Gastrocnemius medialis (tissue), 4 donors: ENCODE measurements around the gene BCL7A. TPM values are rescaled to one million over a fixed set of nuclear protein-coding genes. Genes with fewer than 3 reads are reported as not detected.

Experiments
- ATAC-seq, 2 donors: fragments of 150-250 bp; one replicate each; pipeline ENCODE4 v1.9.1; 2016
- DNase-seq, 2 donors: peaks; one replicate each; pipeline ENCODE4 v3.0.0-alpha.2; 2019
- H3K27ac ChIP-seq, 4 donors: fragments of 200-600 bp; sonication (generic); 1 replicate in 1 of 4; 2 replicates in 3 of 4; pipeline ENCODE4 v1.5.1; 2016 to 2018; ENCODE audit warnings: mild to moderate bottlenecking in 2 of 4, moderate library complexity in 1 of 4
- H3K27me3 ChIP-seq, 3 donors: fragments of 200-600 bp; sonication (generic) in 2 of 3; 1 replicate in 1 of 3; 2 replicates in 2 of 3; pipeline versions ENCODE4 v1.5.1 to v1.6.0; 2016 to 2019; ENCODE audit warnings: mild to moderate bottlenecking in 1 of 3, moderate library complexity in 1 of 3
- H3K36me3 ChIP-seq, 2 donors: fragments of 200-600 bp; sonication (generic) in 1 of 2; one replicate each; pipeline ENCODE4 v1.5.1; 2017 to 2018
- H3K4me1 ChIP-seq, 2 donors: fragments of 200-600 bp; sonication (generic) in 1 of 2; one replicate each; pipeline ENCODE4 v1.5.1; 2016 to 2017; ENCODE audit warnings: mild to moderate bottlenecking in 2 of 2
- H3K4me3 ChIP-seq, 4 donors: fragments of 200-600 bp; sonication (generic) in 3 of 4; 1 replicate in 1 of 4; 2 replicates in 3 of 4; pipeline ENCODE4 v1.5.1; 2016 to 2019; ENCODE audit warnings: mild to moderate bottlenecking in 2 of 4
- H3K9me3 ChIP-seq, 3 donors: fragments of 200-600 bp; sonication (generic) in 2 of 3; 1 replicate in 1 of 3; 2 replicates in 2 of 3; pipeline ENCODE4 v1.5.1; 2016 to 2019
- POLR2A ChIP-seq, 2 donors: fragments of 450-650 bp; IDR thresholded peaks; one replicate each; pipeline ENCODE4 v1.6.1; 2017; ENCODE audit warnings: antibody characterized with exemption in 2 of 2, mild to moderate bottlenecking in 2 of 2, moderate library complexity in 2 of 2
- in situ Hi-C, 4 donors: fragments of 200-750 bp; cut with MboI; loops; one replicate each; pipeline versions ENCODE4 v1.15.0 to v1.8.0; 2017; ENCODE audit warnings: low sequenced_read_pairs in 4 of 4
- intact Hi-C: fragments of 100-400 bp; cut with DNase I; formaldehyde crosslinking; loops from one replicate; pipeline ENCODE4 v1.15.1; 2023; ENCODE audit warnings: low total_unique reads
- total RNA-seq, 4 donors: library from RNA; depleted of rRNA; stranded (reverse); fragments of >200 nt; gene quantifications; one replicate each; pipeline versions ENCODE4 v1.1.0 to v1.2.3, GENCODE V29; 2016
- TF ChIP-seq, protein P1 (sequence below), 5 experiments: fragments of 450-650 bp in 3 of 5; fragments of 200-600 bp in 2 of 5; sonication (generic) in 2 of 5; IDR thresholded peaks in 4 of 5; conservative IDR thresholded peaks in 1 of 5; 1 replicate in 4 of 5; 2 replicates in 1 of 5; pipeline ENCODE4 v1.5.1; 2016 to 2019; ENCODE audit warnings: antibody characterized with exemption in 5 of 5, mild to moderate bottlenecking in 3 of 5, moderate library complexity in 3 of 5

The BCL7A gene
- total RNA-seq, 4 donors from 2014 or later, result 9.8 to 23.5 (median 13.7) TPM

- in situ Hi-C loops, result loop anchor here in 1 of 4 donors (10.0 kb wide), 1 partner anchor 145 kb away; no protein-coding TSS in a partner anchor
- H3K9me3 ChIP-seq, result no peaks in the 10 kb centered on the region
- H3K27me3 ChIP-seq, result no peaks in the 10 kb centered on the region
- H3K36me3 ChIP-seq, result peaks cover 0 to 12% of the 10 kb centered on the region in 2 donors
- peak overlapping the region in 3 of 4 donors; percentile 90 to 95 (median 94) for H3K27ac ChIP-seq
- DNase-seq, result no peak
- no peak for ATAC-seq
- TF ChIP-seq, protein P1, sequence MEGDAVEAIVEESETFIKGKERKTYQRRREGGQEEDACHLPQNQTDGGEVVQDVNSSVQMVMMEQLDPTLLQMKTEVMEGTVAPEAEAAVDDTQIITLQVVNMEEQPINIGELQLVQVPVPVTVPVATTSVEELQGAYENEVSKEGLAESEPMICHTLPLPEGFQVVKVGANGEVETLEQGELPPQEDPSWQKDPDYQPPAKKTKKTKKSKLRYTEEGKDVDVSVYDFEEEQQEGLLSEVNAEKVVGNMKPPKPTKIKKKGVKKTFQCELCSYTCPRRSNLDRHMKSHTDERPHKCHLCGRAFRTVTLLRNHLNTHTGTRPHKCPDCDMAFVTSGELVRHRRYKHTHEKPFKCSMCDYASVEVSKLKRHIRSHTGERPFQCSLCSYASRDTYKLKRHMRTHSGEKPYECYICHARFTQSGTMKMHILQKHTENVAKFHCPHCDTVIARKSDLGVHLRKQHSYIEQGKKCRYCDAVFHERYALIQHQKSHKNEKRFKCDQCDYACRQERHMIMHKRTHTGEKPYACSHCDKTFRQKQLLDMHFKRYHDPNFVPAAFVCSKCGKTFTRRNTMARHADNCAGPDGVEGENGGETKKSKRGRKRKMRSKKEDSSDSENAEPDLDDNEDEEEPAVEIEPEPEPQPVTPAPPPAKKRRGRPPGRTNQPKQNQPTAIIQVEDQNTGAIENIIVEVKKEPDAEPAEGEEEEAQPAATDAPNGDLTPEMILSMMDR (IDR thresholded peaks at IDR 0.05 in 4 of 5, conservative IDR thresholded peaks at IDR 0.05 in 1 of 5), result no peak
- TF ChIP-seq POLR2A (IDR thresholded peaks at IDR 0.05), result no peak
- no peak overlapping the region for H3K4me3 ChIP-seq
- peaks cover 22 to 26% of the 10 kb centered on the region in 2 donors for H3K4me1 ChIP-seq
- intact Hi-C loops, result loop anchor here (5.0 kb wide), 1 partner anchor 133 kb away; the partner anchor contains the start of gene CFAP251
Observed at GRCh38 chr12:122049827-122050226, 28.1 kb downstream of the BCL7A start.

DNA sequence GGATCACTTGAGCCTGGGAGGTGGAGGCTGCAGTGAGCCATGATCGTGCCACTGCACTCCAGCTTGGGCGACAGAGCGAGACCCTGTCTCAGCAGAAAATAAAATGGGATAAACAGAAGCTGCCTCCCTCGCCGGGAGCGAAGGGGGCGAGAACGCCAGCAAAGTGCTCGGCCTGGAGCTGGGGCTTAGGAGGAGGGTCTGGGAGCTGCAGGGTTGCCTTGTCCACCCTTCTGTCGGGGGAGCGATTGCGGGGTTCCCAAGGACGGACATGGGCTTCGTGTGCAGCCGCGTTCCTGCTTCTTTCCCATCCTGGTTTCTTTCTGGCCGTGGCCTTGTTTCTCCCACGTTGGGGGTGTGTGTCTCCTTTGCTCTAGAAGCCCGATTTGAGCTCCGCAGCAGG lies 29.0 kb downstream of the BCL7A start:
- ATAC-seq, result no peak
- intact Hi-C loops, result loop anchor here (5.0 kb wide), 1 partner anchor 133 kb away; the partner anchor contains the start of gene CFAP251
- TF ChIP-seq, protein P1 (IDR thresholded peaks at IDR 0.05 in 4 of 5, conservative IDR thresholded peaks at IDR 0.05 in 1 of 5), result no peak
- peaks cover 30 to 35% of the 10 kb centered on the region in 2 donors for H3K4me1 ChIP-seq
- peaks cover 0 to 12% of the 10 kb centered on the region in 2 donors for H3K36me3 ChIP-seq
- H3K9me3 ChIP-seq, result no peaks in the 10 kb centered on the region
- no peaks in the 10 kb centered on the region for H3K27me3 ChIP-seq
- no peak overlapping the region for H3K4me3 ChIP-seq
- in situ Hi-C loops, result no loop called here
- peak overlapping the region; percentile 77 to 95 (median 92) for H3K27ac ChIP-seq
- DNase-seq, result no peak

- DNase-seq (peak; percentile 85 to 89), ATAC-seq (peak; percentile 87 to 89)
- Histone ChIP-seq H3K27ac (peak overlapping the region; percentile 77 to 95 (median 92)), H3K27me3 (no peaks in the 10 kb centered on the region), H3K4me3 (peak overlapping the region in 2 of 4 donors; percentile 13 to 36), H3K36me3 (peaks cover 0 to 11% of the 10 kb centered on the region in 2 donors), H3K4me1 (peaks cover 32 to 38% of the 10 kb centered on the region in 2 donors), H3K9me3 (no peaks in the 10 kb centered on the region)
- intact Hi-C loops, result loop anchor here (5.0 kb wide), 1 partner anchor 134 kb away; the partner anchor contains the start of gene CFAP251
- in situ Hi-C loops, result no loop called here
- TF ChIP-seq, protein P1 (IDR thresholded peaks at IDR 0.05 in 4 of 5, conservative IDR thresholded peaks at IDR 0.05 in 1 of 5), result no peak
- TF ChIP-seq POLR2A (IDR thresholded peaks at IDR 0.05), result peak in 1 of 2 donors; percentile 22
Observed at GRCh38 chr12:122051231-122051876, 29.7 kb downstream of the BCL7A start.

DNA sequence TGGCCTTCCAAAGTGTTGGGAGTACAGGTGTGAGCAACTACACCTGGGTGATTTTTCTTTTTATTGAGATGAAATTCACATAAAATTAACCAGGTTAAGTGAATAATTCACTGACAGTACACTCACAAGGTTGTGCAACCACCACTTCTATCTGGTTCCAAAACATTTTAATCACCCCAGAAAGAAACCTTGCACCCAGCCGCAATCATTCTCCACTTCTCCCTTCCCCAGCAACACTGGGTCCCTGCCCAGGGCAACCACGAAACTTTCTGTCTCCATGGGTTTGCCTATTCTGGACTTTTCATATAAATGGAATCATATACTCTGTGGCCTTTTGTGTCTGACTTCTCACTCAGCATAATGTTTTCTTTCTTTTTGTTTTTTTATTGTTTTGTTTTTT lies 30.6 kb downstream of the BCL7A start:
- Histone ChIP-seq H3K36me3 (peaks cover 0 to 2% of the 10 kb centered on the region in 2 donors), H3K27me3 (no peaks in the 10 kb centered on the region), H3K4me3 (no peak overlapping the region), H3K9me3 (no peaks in the 10 kb centered on the region), H3K4me1 (peaks cover 32 to 38% of the 10 kb centered on the region in 2 donors), H3K27ac (peak overlapping the region; percentile 77 to 95 (median 92))
- ATAC-seq (no peak), DNase-seq (no peak)
- TF ChIP-seq POLR2A (IDR thresholded peaks at IDR 0.05), result no peak
- TF ChIP-seq, protein P1 (IDR thresholded peaks at IDR 0.05 in 4 of 5, conservative IDR thresholded peaks at IDR 0.05 in 1 of 5), result no peak
- in situ Hi-C loops, result no loop called here
- intact Hi-C loops, result loop anchor here (5.0 kb wide), 1 partner anchor 135 kb away; the partner anchor contains the start of gene CFAP251
